Breast epithelium (tissue), 4 donors: ENCODE measurements around the gene KCNJ6. TPM values are rescaled to one million over a fixed set of nuclear protein-coding genes. Genes with fewer than 3 reads are reported as not detected.

Source experiments
- DNase-seq, 2 donors: peaks; one replicate each; pipeline ENCODE4 v3.0.0-alpha.2; 2019; ENCODE audit warnings: low spot score in 2 of 2
- H3K27ac ChIP-seq, 2 donors: fragments of 200-600 bp; sonication (generic) in 1 of 2; one replicate each; pipeline ENCODE4 v1.5.1; 2016 to 2019; ENCODE audit warnings: mild to moderate bottlenecking in 1 of 2
- H3K27me3 ChIP-seq, 2 donors: fragments of 200-600 bp; sonication (generic) in 1 of 2; one replicate each; pipeline versions ENCODE4 v1.5.1 to v1.6.0; 2017 to 2019; ENCODE audit warnings: control low read depth in 1 of 2, mild to moderate bottlenecking in 1 of 2
- H3K36me3 ChIP-seq: fragments of 200-600 bp; one replicate; pipeline ENCODE4 v1.5.1; 2019
- H3K4me1 ChIP-seq, 2 donors: fragments of 200-600 bp; sonication (generic); one replicate each; pipeline ENCODE4 v1.5.1; 2016 to 2019; ENCODE audit warnings: control low read depth in 1 of 2
- H3K4me3 ChIP-seq, 3 donors: fragments of 200-600 bp; sonication (generic); 1 replicate in 2 of 3; 2 replicates in 1 of 3; pipeline ENCODE4 v1.5.1; 2016 to 2019; ENCODE audit warnings: mild to moderate bottlenecking in 3 of 3, moderate library complexity in 2 of 3
- H3K9me3 ChIP-seq, 2 donors: fragments of 200-600 bp; sonication (generic) in 1 of 2; one replicate each; pipeline ENCODE4 v1.5.1; 2016 to 2019; ENCODE audit warnings: control low read depth in 1 of 2
- POLR2A ChIP-seq: fragments of 450-650 bp; IDR thresholded peaks from one replicate; pipeline ENCODE4 v1.6.1; 2016; ENCODE audit warnings: antibody characterized with exemption, mild to moderate bottlenecking, moderate library complexity
- POLR2AphosphoS5 ChIP-seq, 3 donors: sonication (generic); formaldehyde crosslinking; IDR thresholded peaks; one replicate each; pipeline ENCODE4 v1.6.1; 2017; ENCODE audit warnings: antibody characterized with exemption in 3 of 3
- intact Hi-C: fragments of 100-400 bp; cut with DNase I; formaldehyde crosslinking; loops from one replicate; pipeline ENCODE4 v1.15.1; 2023; ENCODE audit warnings: low total_unique reads
- total RNA-seq, 3 donors: library from RNA; depleted of rRNA; stranded (reverse); fragments of >200 nt; gene quantifications; one replicate each; pipeline ENCODE4 v1.1.0, GENCODE V29; 2016
- TF ChIP-seq, protein P1 (sequence below), 3 donors: fragments of 450-650 bp; IDR thresholded peaks; one replicate each; pipeline ENCODE4 v1.5.1; 2016 to 2017; ENCODE audit warnings: antibody characterized with exemption in 3 of 3, mild to moderate bottlenecking in 3 of 3, moderate library complexity in 3 of 3

Gene KCNJ6
- total RNA-seq, 3 donors from 2014 or later: not detected

DNA sequence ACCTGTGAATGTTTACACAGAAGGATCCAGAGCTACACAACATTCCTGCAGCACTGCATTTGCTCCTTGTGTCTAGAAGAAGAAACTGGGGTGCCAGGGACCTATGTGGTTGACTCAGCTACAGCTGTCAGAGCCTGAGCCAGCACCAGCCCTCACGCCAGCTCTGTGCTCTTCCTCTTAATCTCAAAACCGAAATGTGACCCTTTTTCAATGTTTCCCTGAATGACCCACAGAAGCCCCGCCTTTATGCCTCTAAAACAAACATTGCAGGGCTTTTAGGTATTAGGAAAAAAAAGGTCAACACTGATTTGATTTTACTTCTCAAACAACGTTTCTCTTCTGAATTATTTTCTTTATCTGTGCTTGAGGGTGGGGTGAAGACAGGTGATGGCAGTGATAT lies 289.2 kb downstream of the KCNJ6 start:
- Histone ChIP-seq H3K36me3 (no peaks in the 10 kb centered on the region), H3K4me1 (peaks cover 0 to 3% of the 10 kb centered on the region in 2 donors), H3K4me3 (no peak overlapping the region), H3K9me3 (no peaks in the 10 kb centered on the region), H3K27me3 (no peaks in the 10 kb centered on the region), H3K27ac (no peak overlapping the region)
- DNase-seq: no peak
- TF ChIP-seq POLR2A: no peak
- TF ChIP-seq, protein P1, sequence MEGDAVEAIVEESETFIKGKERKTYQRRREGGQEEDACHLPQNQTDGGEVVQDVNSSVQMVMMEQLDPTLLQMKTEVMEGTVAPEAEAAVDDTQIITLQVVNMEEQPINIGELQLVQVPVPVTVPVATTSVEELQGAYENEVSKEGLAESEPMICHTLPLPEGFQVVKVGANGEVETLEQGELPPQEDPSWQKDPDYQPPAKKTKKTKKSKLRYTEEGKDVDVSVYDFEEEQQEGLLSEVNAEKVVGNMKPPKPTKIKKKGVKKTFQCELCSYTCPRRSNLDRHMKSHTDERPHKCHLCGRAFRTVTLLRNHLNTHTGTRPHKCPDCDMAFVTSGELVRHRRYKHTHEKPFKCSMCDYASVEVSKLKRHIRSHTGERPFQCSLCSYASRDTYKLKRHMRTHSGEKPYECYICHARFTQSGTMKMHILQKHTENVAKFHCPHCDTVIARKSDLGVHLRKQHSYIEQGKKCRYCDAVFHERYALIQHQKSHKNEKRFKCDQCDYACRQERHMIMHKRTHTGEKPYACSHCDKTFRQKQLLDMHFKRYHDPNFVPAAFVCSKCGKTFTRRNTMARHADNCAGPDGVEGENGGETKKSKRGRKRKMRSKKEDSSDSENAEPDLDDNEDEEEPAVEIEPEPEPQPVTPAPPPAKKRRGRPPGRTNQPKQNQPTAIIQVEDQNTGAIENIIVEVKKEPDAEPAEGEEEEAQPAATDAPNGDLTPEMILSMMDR (IDR thresholded peaks at IDR 0.05): no peak
- TF ChIP-seq POLR2AphosphoS5 (IDR thresholded peaks at IDR 0.05): no peak
- intact Hi-C loops: no loop called here

DNA sequence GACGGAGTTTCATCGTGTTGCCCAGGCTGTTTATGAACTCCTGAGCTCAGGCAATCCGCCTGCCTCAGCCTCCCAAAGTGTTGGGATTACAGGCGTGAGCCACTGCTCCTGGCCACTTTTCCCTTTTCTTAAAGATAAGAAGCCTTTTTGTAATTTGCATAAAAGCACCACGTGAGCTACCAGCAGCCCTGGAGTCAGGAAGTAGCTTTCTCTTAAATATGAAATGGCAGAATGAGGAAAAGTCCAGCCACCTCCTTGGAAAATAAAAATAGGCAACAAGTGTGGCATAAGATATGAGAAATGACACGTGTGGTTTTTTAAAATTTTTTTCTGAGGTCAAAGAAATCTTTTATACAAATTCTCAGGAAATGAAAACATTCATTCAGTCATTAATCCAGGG lies 289.9 kb downstream of the KCNJ6 start:
- no peak overlapping the region for H3K27ac ChIP-seq
- TF ChIP-seq POLR2A: no peak
- TF ChIP-seq, protein P1 (IDR thresholded peaks at IDR 0.05): no peak
- no peak for TF ChIP-seq POLR2AphosphoS5 (IDR thresholded peaks at IDR 0.05)

DNA sequence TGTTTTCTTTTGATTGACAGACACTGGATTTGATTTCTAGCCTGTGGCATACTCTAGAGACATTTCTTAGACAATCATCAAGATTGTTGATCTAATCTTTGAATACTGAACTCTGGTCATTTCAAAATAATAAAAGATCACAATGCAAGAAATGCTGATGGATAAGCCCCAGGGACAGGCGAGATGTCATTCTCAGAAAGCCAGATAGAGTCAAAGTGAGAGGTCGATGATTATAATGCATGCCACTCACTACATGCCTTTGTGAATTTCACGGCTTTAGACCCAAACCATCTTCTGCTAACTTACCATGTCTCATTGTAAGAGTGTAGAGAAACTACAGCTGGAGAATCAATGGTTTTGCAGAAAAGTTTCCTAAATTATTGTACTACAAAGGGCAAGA lies 292.6 kb downstream of the KCNJ6 start:
- H3K4me3 ChIP-seq: no peak overlapping the region
- no peaks in the 10 kb centered on the region for H3K9me3 ChIP-seq
- TF ChIP-seq POLR2A (no peak), POLR2AphosphoS5 (IDR thresholded peaks at IDR 0.05) (no peak)
- TF ChIP-seq, protein P1 (IDR thresholded peaks at IDR 0.05): no peak
- no peaks in the 10 kb centered on the region for H3K27me3 ChIP-seq
- no peak overlapping the region for H3K27ac ChIP-seq
- H3K36me3 ChIP-seq: no peaks in the 10 kb centered on the region
- intact Hi-C loops: no loop called here
- no peak for DNase-seq
- H3K4me1 ChIP-seq: no peaks in the 10 kb centered on the region

More for the DNA sequence above, 289.9 kb downstream of the KCNJ6 start:
- H3K4me1 ChIP-seq: peaks cover 0 to 3% of the 10 kb centered on the region in 2 donors
- H3K36me3 ChIP-seq: no peaks in the 10 kb centered on the region
- H3K27me3 ChIP-seq: no peaks in the 10 kb centered on the region
- no peaks in the 10 kb centered on the region for H3K9me3 ChIP-seq
- intact Hi-C loops: no loop called here
- H3K4me3 ChIP-seq: no peak overlapping the region
- no peak for DNase-seq

DNA sequence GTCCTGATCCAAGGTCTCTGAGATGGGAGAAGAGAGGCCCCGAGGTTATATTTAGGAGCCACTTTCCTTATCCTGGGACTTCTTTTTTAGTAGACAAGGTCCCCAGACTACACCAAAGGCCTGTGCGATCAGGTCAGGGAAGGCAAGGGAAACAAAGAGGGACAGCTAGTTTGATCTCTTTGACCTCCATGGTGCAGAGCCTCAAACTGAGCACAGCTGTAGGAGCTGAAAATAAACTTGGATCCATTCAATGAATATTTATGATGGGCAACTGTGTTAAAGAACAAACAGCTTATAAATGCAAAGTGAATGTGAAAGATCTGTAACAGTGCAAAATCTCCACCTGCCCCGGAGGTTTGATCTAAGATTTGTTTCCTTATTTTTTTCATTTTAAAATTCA lies 293.1 kb downstream of the KCNJ6 start:
- Histone ChIP-seq H3K36me3 (no peaks in the 10 kb centered on the region), H3K9me3 (no peaks in the 10 kb centered on the region), H3K27ac (no peak overlapping the region), H3K4me1 (no peaks in the 10 kb centered on the region), H3K27me3 (no peaks in the 10 kb centered on the region), H3K4me3 (no peak overlapping the region)
- DNase-seq: no peak
- intact Hi-C loops: no loop called here
- TF ChIP-seq, protein P1 (IDR thresholded peaks at IDR 0.05): no peak
- TF ChIP-seq POLR2A (no peak), POLR2AphosphoS5 (IDR thresholded peaks at IDR 0.05) (no peak)

DNA sequence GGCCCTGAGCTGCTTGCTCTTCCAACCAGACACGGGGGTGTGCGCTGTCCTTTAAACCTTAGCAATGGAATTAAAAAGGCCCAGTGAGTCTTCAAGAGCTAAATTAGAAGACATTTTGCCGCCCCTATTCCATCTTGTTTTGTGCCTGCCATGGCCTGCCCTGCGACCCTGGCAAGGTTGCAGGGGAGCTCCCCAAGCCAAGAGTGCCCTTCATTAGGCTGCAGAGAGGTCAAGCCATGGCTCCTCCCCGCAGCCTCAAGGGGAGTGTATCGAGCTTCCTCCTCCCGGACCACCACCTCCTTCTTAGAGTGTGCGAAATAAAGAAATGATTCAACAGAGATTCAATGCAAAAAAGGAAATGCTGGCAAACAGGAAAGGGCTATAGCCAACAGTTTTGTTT lies 293.5 kb downstream of the KCNJ6 start:
- H3K4me3 ChIP-seq: no peak overlapping the region
- intact Hi-C loops: no loop called here
- no peak for DNase-seq
- no peaks in the 10 kb centered on the region for H3K4me1 ChIP-seq
- no peaks in the 10 kb centered on the region for H3K9me3 ChIP-seq
- no peaks in the 10 kb centered on the region for H3K27me3 ChIP-seq
- H3K36me3 ChIP-seq: no peaks in the 10 kb centered on the region
- H3K27ac ChIP-seq: peak overlapping the region in 1 of 2 donors; percentile 25
- no peak for TF ChIP-seq POLR2A
- TF ChIP-seq, protein P1 (IDR thresholded peaks at IDR 0.05): no peak
- no peak for TF ChIP-seq POLR2AphosphoS5 (IDR thresholded peaks at IDR 0.05)
